Glutamatergic neuron (in vitro differentiated cells): ENCODE results near the gene DST. TPM values are rescaled to one million over a fixed set of nuclear protein-coding genes. Genes with fewer than 3 reads are reported as not detected.

Experiments used
- DNase-seq: peaks from one replicate; pipeline ENCODE4 v3.0.0; 2022
- H3K27ac Mint-ChIP-seq: one replicate; pipeline ENCODE4 v1.8.0; 2020; ENCODE audit warnings: mild to moderate bottlenecking, mixed read lengths, inconsistent platforms; ENCODE audit not compliant: unreplicated experiment
- H3K27me3 Mint-ChIP-seq: one replicate; pipeline ENCODE4 v1.8.0; 2020; ENCODE audit warnings: mild to moderate bottlenecking, moderate library complexity, mixed read lengths, inconsistent platforms; ENCODE audit not compliant: unreplicated experiment
- H3K36me3 Mint-ChIP-seq: one replicate; pipeline ENCODE4 v1.8.0; 2020; ENCODE audit warnings: mild to moderate bottlenecking, mixed read lengths, inconsistent platforms; ENCODE audit not compliant: unreplicated experiment
- H3K4me1 Mint-ChIP-seq: one replicate; pipeline ENCODE4 v1.8.0; 2020; ENCODE audit warnings: mild to moderate bottlenecking, low read depth, mixed read lengths, inconsistent platforms; ENCODE audit not compliant: unreplicated experiment
- H3K4me3 Mint-ChIP-seq: one replicate; pipeline ENCODE4 v1.8.0; 2020; ENCODE audit warnings: mild to moderate bottlenecking, mixed read lengths, inconsistent platforms; ENCODE audit not compliant: unreplicated experiment
- H3K9me3 Mint-ChIP-seq: one replicate; pipeline ENCODE4 v1.8.0; 2020; ENCODE audit warnings: mild to moderate bottlenecking, moderate library complexity, mixed read lengths, inconsistent platforms; ENCODE audit not compliant: unreplicated experiment
- CTCF ChIP-seq: fragments of 200-600 bp; sonication (generic); IDR thresholded peaks from one replicate; pipeline ENCODE4 v1.5.0; 2021; ENCODE audit not compliant: partially characterized antibody, unreplicated experiment
- total RNA-seq: library from RNA; stranded (reverse); fragmentation: NEBNext Ultra II Directional; extraction: Animal tissue kit (Norgen Biotek cat#: 25700); gene quantifications from one replicate; pipeline ENCODE4 v1.2.1, GENCODE V29; 2021; ENCODE audit not compliant: unreplicated experiment

DST gene
- total RNA-seq, 1 donor from 2014 or later = 981 TPM

DNA sequence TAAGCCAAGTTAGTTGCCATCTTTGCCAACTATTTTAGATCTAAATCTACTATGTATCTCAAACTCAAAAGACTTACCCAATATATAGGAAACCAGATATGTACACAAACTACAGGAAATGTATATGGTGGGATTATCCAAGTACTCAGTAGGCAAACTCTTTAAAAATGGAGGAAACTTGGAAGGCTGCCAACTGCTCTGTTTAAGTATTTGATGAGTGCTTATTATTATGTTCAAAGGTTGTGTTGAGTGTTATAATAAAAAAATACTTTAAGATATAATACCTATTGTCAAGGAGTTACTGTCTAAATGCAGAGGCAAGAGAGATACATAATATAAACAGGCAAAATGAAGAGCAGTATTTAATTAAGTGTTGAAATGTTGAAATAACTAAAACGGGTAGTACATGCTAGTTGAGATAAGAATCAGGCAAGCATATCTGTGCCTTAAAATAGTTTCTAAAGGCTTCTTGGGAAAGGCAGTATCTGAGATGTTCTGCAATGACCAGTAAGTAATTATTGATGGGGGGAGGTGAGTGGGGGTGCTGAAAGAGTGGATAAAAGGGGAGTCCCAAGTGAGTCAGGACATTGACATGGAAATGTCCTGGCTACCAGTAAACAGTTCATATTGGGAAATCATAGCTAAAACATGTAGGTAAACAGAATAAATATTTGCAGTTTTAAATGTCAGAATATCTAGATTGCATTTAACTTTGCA, 6.5 kb upstream of the DST start:
- no peak for TF ChIP-seq CTCF
- peaks cover 5% of the 10 kb centered on the region for H3K9me3 Mint-ChIP-seq
- no peak overlapping the region for H3K27ac Mint-ChIP-seq
- peak overlapping the region; percentile 58 for H3K4me3 Mint-ChIP-seq
- DNase-seq = no peak
- peaks cover 15% of the 10 kb centered on the region for H3K4me1 Mint-ChIP-seq
- peaks cover 6% of the 10 kb centered on the region for H3K27me3 Mint-ChIP-seq
- peaks cover 7% of the 10 kb centered on the region for H3K36me3 Mint-ChIP-seq

- no peak overlapping the region for H3K27ac Mint-ChIP-seq
- TF ChIP-seq CTCF = no peak
- H3K4me3 Mint-ChIP-seq = no peak overlapping the region
- H3K9me3 Mint-ChIP-seq = peaks cover 5% of the 10 kb centered on the region
- peaks cover 7% of the 10 kb centered on the region for H3K36me3 Mint-ChIP-seq
- H3K4me1 Mint-ChIP-seq = peaks cover 15% of the 10 kb centered on the region
- peaks cover 4% of the 10 kb centered on the region for H3K27me3 Mint-ChIP-seq
- DNase-seq = no peak
Measured at GRCh38 chr6:56647172-56647762, 4.6 kb upstream of the DST start.

GRCh38 chr6:56644366-56644765, 1.7 kb upstream of the DST start:
- TF ChIP-seq CTCF = no peak
- Mint-ChIP-seq H3K36me3 (peaks cover under 1% of the 10 kb centered on the region), H3K27ac (no peak overlapping the region), H3K4me3 (no peak overlapping the region), H3K9me3 (peaks cover 5% of the 10 kb centered on the region), H3K4me1 (peaks cover under 1% of the 10 kb centered on the region), H3K27me3 (no peaks in the 10 kb centered on the region)
- no peak for DNase-seq

DNA sequence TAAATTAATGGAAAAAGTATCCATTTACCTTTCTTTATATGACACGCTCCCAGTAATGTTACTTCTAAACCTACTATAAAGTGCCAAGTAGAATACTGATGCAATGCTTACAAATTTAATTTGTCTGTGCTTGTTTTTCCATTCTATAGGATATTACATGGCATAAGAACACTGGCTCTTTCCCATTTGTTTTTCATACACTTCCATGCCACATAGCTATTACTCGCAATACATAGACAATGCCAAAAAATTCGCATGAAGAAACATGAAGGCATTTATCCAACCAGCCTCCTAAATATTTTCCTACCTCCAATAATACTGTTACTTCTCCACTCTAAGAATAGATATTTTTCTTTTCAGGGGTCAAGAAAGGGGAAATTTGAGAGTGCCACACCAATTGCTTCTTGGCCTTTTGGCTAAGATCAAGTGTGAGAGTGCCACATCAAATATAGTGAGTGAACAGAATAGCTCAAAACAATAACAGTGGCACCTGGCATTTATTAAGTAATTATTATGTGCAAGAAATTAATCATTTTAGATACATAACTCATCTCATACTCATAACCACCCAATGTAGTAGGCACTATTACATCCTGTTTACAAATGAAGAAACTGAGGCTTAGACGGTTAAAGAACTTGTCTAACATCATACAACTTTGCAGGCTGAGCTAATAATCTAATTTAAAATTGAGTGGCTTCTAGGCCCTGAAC, 845 bp upstream of the DST start:
- Mint-ChIP-seq H3K4me3 (no peak overlapping the region), H3K36me3 (no peaks in the 10 kb centered on the region)

More for the DNA sequence above, 845 bp upstream of the DST start:
- no peak for TF ChIP-seq CTCF
- no peaks in the 10 kb centered on the region for H3K27me3 Mint-ChIP-seq
- H3K9me3 Mint-ChIP-seq = peaks cover 4% of the 10 kb centered on the region
- no peaks in the 10 kb centered on the region for H3K4me1 Mint-ChIP-seq
- DNase-seq = no peak
- H3K27ac Mint-ChIP-seq = no peak overlapping the region
